Activated naive CD4-positive, alpha-beta T cell treated with anti-CD3 and anti-CD28 coated beads for 36 hours (primary cell): Measurements from ENCODE around the gene PRXL2B. TPM values are rescaled to one million over a fixed set of nuclear protein-coding genes. Genes with fewer than 3 reads are reported as not detected.

Experiments
- CTCF ChIA-PET: fragments of 350-600 bp; sonication (Branson Sonifier 250); formaldehyde crosslinking; loops from one replicate; lab custom pipeline; 2021; ENCODE audit warnings: antibody characterized with exemption; lab: Charles Lee
- DNase-seq: peaks from one replicate; pipeline ENCODE4 v3.0.0-alpha.2; 2020
- H3K27ac Mint-ChIP-seq: one replicate; pipeline ENCODE4 v1.8.0; 2021; ENCODE audit warnings: mild to moderate bottlenecking, mixed read lengths
- H3K27me3 Mint-ChIP-seq: one replicate; pipeline ENCODE4 v1.8.0; 2021; ENCODE audit warnings: low read depth, mixed read lengths
- H3K36me3 Mint-ChIP-seq: one replicate; pipeline ENCODE4 v1.8.0; 2021; ENCODE audit warnings: low read depth, mixed read lengths
- H3K4me1 Mint-ChIP-seq: one replicate; pipeline ENCODE4 v1.8.0; 2021; ENCODE audit warnings: low read depth, mixed read lengths
- H3K4me3 Mint-ChIP-seq: one replicate; pipeline ENCODE4 v1.8.0; 2021; ENCODE audit warnings: mild to moderate bottlenecking, moderate library complexity, mixed read lengths
- H3K9me3 Mint-ChIP-seq: one replicate; pipeline ENCODE4 v1.8.0; 2021; ENCODE audit warnings: mixed read lengths
- intact Hi-C: fragments of 100-400 bp; cut with micrococcal nuclease; formaldehyde crosslinking; loops from one replicate; pipeline ENCODE4 v1.15.1; 2023
- total RNA-seq, 2 experiments: library from RNA; stranded (reverse); gene quantifications; one replicate each; pipeline ENCODE4 v1.2.3, GENCODE V29; 2021

PRXL2B gene
- total RNA-seq, 2 experiments from 2014 or later = 21.8 to 22.1 TPM

- intact Hi-C loops = no loop called here
Measured at GRCh38 chr1:2635361-2636010, 48.9 kb downstream of the PRXL2B start.

GRCh38 chr1:2636733-2637132 lies 50.2 kb downstream of the PRXL2B start:
- Mint-ChIP-seq H3K9me3 (peaks cover 7% of the 10 kb centered on the region), H3K4me1 (peaks cover 1% of the 10 kb centered on the region), H3K27me3 (no peaks in the 10 kb centered on the region), H3K36me3 (no peaks in the 10 kb centered on the region), H3K27ac (no peak overlapping the region), H3K4me3 (no peak overlapping the region)
- intact Hi-C loops = no loop called here
- CTCF ChIA-PET = interaction anchor here (1.4 kb wide), 1 partner anchor 10 kb away, joined by 4 read pairs; no protein-coding TSS in a partner anchor
- DNase-seq = no peak

More at GRCh38 chr1:2635361-2636010, 48.9 kb downstream of the PRXL2B start:
- Mint-ChIP-seq H3K36me3 (no peaks in the 10 kb centered on the region), H3K4me3 (no peak overlapping the region), H3K9me3 (peaks cover 11% of the 10 kb centered on the region), H3K27ac (no peak overlapping the region), H3K4me1 (peaks cover 4% of the 10 kb centered on the region), H3K27me3 (peaks cover 7% of the 10 kb centered on the region)
- no peak for DNase-seq
- CTCF ChIA-PET = interaction anchor here (1.4 kb wide), 1 partner anchor 11 kb away, joined by 4 read pairs; no protein-coding TSS in a partner anchor

GRCh38 chr1:2637442-2638145 lies 51.0 kb downstream of the PRXL2B start:
- Mint-ChIP-seq H3K27me3 (no peaks in the 10 kb centered on the region), H3K9me3 (peaks cover 7% of the 10 kb centered on the region), H3K27ac (no peak overlapping the region), H3K4me3 (no peak overlapping the region), H3K36me3 (no peaks in the 10 kb centered on the region), H3K4me1 (peaks cover 1% of the 10 kb centered on the region)
- DNase-seq = no peak
- intact Hi-C loops = no loop called here
- CTCF ChIA-PET = interaction anchor here (0.7 kb wide), 1 partner anchor 52 kb away, joined by 3 read pairs; no protein-coding TSS in a partner anchor

GRCh38 chr1:2638466-2639115 lies 52.0 kb downstream of the PRXL2B start:
- CTCF ChIA-PET = interaction anchor here (0.7 kb wide), 1 partner anchor 53 kb away, joined by 3 read pairs; no protein-coding TSS in a partner anchor
- intact Hi-C loops = no loop called here
- H3K9me3 Mint-ChIP-seq = peaks cover 7% of the 10 kb centered on the region
- peaks cover 3% of the 10 kb centered on the region for H3K4me1 Mint-ChIP-seq
- H3K4me3 Mint-ChIP-seq = no peak overlapping the region
- H3K27ac Mint-ChIP-seq = no peak overlapping the region
- no peak for DNase-seq
- H3K27me3 Mint-ChIP-seq = no peaks in the 10 kb centered on the region
- H3K36me3 Mint-ChIP-seq = no peaks in the 10 kb centered on the region

GRCh38 chr1:2639203-2639602 lies 52.6 kb downstream of the PRXL2B start:
- peak overlapping the region; percentile 18 for H3K4me3 Mint-ChIP-seq

GRCh38 chr1:2639607-2640521 lies 53.3 kb downstream of the PRXL2B start:
- H3K27me3 Mint-ChIP-seq = no peaks in the 10 kb centered on the region
- no peaks in the 10 kb centered on the region for H3K36me3 Mint-ChIP-seq
- H3K27ac Mint-ChIP-seq = no peak overlapping the region
- no peak for DNase-seq
- peaks cover 6% of the 10 kb centered on the region for H3K4me1 Mint-ChIP-seq
- intact Hi-C loops = loop anchor here (5.0 kb wide), 1 partner anchor 228 kb away; the partner anchor contains the start of gene PEX10
- CTCF ChIA-PET = no interaction called here
- H3K9me3 Mint-ChIP-seq = peaks cover 7% of the 10 kb centered on the region
- peak overlapping the region; percentile 18 for H3K4me3 Mint-ChIP-seq

More at GRCh38 chr1:2639203-2639602, 52.6 kb downstream of the PRXL2B start:
- intact Hi-C loops = no loop called here
- Mint-ChIP-seq H3K27ac (no peak overlapping the region), H3K4me1 (peaks cover 6% of the 10 kb centered on the region), H3K9me3 (peaks cover 7% of the 10 kb centered on the region), H3K27me3 (no peaks in the 10 kb centered on the region), H3K36me3 (no peaks in the 10 kb centered on the region)
- DNase-seq = no peak
- CTCF ChIA-PET = no interaction called here

- H3K27me3 Mint-ChIP-seq = no peaks in the 10 kb centered on the region
- H3K9me3 Mint-ChIP-seq = peaks cover 7% of the 10 kb centered on the region
- peaks cover 6% of the 10 kb centered on the region for H3K4me1 Mint-ChIP-seq
- H3K4me3 Mint-ChIP-seq = no peak overlapping the region
- DNase-seq = no peak
- intact Hi-C loops = loop anchor here (5.0 kb wide), 1 partner anchor 228 kb away; the partner anchor contains the start of gene PEX10
- CTCF ChIA-PET = no interaction called here
- no peak overlapping the region for H3K27ac Mint-ChIP-seq
- H3K36me3 Mint-ChIP-seq = no peaks in the 10 kb centered on the region
Measured at GRCh38 chr1:2640626-2641025, 54.0 kb downstream of the PRXL2B start.

Other genes with a start within 250 kb of the PRXL2B start
- 1 to 10 TPM; 3.2 to 4.9 TPM for gene MORN1, start 195.2 kb upstream of the PRXL2B start, total RNA-seq
- gene RER1, start 194.9 kb upstream of the PRXL2B start, total RNA-seq = 100 to 1,000 TPM; 115 to 124 TPM
- gene PEX10, start 174.2 kb upstream of the PRXL2B start, total RNA-seq = 1 to 10 TPM; 8.6 to 9.1 TPM
- 1 to 10 TPM; 2.1 TPM for gene PLCH2, start 110.5 kb upstream of the PRXL2B start, total RNA-seq
- gene PANK4, start 60.2 kb upstream of the PRXL2B start, total RNA-seq = 10 to 100 TPM; 46.6 to 51.4 TPM
- gene HES5, start 56.5 kb upstream of the PRXL2B start, total RNA-seq = not detected
- gene TNFRSF14, start 30.4 kb upstream of the PRXL2B start, total RNA-seq = 100 to 1,000 TPM; 120 to 123 TPM
- 1 to 10 TPM; 1.2 to 1.5 TPM for gene MMEL1, start 46.2 kb downstream of the PRXL2B start, total RNA-seq
- gene TTC34, start 214.9 kb downstream of the PRXL2B start, total RNA-seq = 1 to 10 TPM in 1 of 2 experiments, under 1 TPM in 1; 0.91 to 1.1 TPM